Spleen (tissue), 7 donors: Measurements from ENCODE around the gene HBA2.

Experiments
- CTCF ChIP-seq, 11 experiments: fragments of 200-600 bp in 7 of 11; fragments of 450-650 bp in 4 of 11; sonication (generic) in 4 of 11; IDR thresholded peaks in 8 of 11; conservative IDR thresholded peaks in 3 of 11; 1 replicate in 7 of 11; 2 replicates in 4 of 11; pipeline versions ENCODE4 v1.4.0 to v1.8.0; 2016 to 2021; ENCODE audit warnings: antibody characterized with exemption in 11 of 11, inconsistent platforms in 4 of 11, mild to moderate bottlenecking in 1 of 11
- POLR2A ChIP-seq, 3 donors: fragments of 450-650 bp; IDR thresholded peaks; one replicate each; pipeline ENCODE4 v1.5.1; 2017; ENCODE audit warnings: antibody characterized with exemption in 3 of 3, mild to moderate bottlenecking in 1 of 3
- donor health status: DM: no; HTN: no; CAD: no; lungs with moderate emphysema.
- donor health status: DM: no; HTN: no; CAD: no.
- donor health status: DM: no; HTN: no; CAD: no.

- TF ChIP-seq CTCF (IDR thresholded peaks at IDR 0.05 in 8 of 11, conservative IDR thresholded peaks at IDR 0.05 in 3 of 11) (no peak), POLR2A (IDR thresholded peaks at IDR 0.05) (no peak)
Measured at GRCh38 chr16:143047-143446, 29.6 kb upstream of the HBA2 start.
